Activated T-helper 17 cell treated with anti-CD3 and anti-CD28 coated beads, Interleukin-2, amount 50 U/mL, for 72 hours (primary cell): ENCODE results near the gene NUP214. TPM values are rescaled to one million over a fixed set of nuclear protein-coding genes. Genes with fewer than 3 reads are reported as not detected.
"Not testable (repeated sequence)": the region's sequence is repeated elsewhere in the genome, so short reads cannot be mapped to it uniquely, and the experiment has no call there.

Experiments used
- ATAC-seq: fragments of 150-1000 bp; cut with Tn5 transposase; replicated peaks from 2 replicates; pipeline ENCODE4 v1.10.0; 2021; ENCODE audit warnings: mild to moderate bottlenecking, moderate library complexity
- H3K27ac Mint-ChIP-seq: one replicate; pipeline ENCODE4 v1.8.0; 2022; ENCODE audit warnings: mixed read lengths
- H3K27me3 Mint-ChIP-seq: one replicate; pipeline ENCODE4 v1.8.0; 2022; ENCODE audit warnings: mixed read lengths
- H3K36me3 Mint-ChIP-seq: one replicate; pipeline ENCODE4 v1.8.0; 2022; ENCODE audit warnings: low read depth, mild to moderate bottlenecking, mixed read lengths
- H3K4me1 Mint-ChIP-seq: one replicate; pipeline ENCODE4 v1.8.0; 2022; ENCODE audit warnings: mixed read lengths
- H3K4me3 Mint-ChIP-seq: one replicate; pipeline ENCODE4 v1.8.0; 2022; ENCODE audit warnings: mild to moderate bottlenecking, mixed read lengths
- H3K9me3 Mint-ChIP-seq: one replicate; pipeline ENCODE4 v1.8.0; 2022; ENCODE audit warnings: mixed read lengths
- total RNA-seq, 2 donors: library from RNA; stranded (reverse); gene quantifications; one replicate each; pipeline ENCODE4 v1.2.3, GENCODE V29; 2022

NUP214 gene
- total RNA-seq, 2 donors from 2014 or later, result 63.8 to 71.8 TPM

GRCh38 chr9:131262327-131263032 is 137.1 kb downstream of the NUP214 start:
- H3K27ac Mint-ChIP-seq, result peak overlapping the region; percentile 32
- H3K9me3 Mint-ChIP-seq, result no peaks in the 10 kb centered on the region
- H3K36me3 Mint-ChIP-seq, result peaks cover 77% of the 10 kb centered on the region
- H3K4me1 Mint-ChIP-seq, result peaks cover 17% of the 10 kb centered on the region
- no peak for ATAC-seq
- no peaks in the 10 kb centered on the region for H3K27me3 Mint-ChIP-seq
- H3K4me3 Mint-ChIP-seq, result peak overlapping the region; percentile 94

GRCh38 chr9:131263033-131263343 is 137.6 kb downstream of the NUP214 start:
- Mint-ChIP-seq H3K4me3 (peak overlapping the region; percentile 94), H3K4me1 (peaks cover 17% of the 10 kb centered on the region), H3K27ac (peak overlapping the region; percentile 32), H3K36me3 (peaks cover 72% of the 10 kb centered on the region)
- H3K9me3 Mint-ChIP-seq, H3K27me3 Mint-ChIP-seq, ATAC-seq: not testable (repeated sequence)

GRCh38 chr9:131263701-131264100 is 138.3 kb downstream of the NUP214 start:
- no peak for ATAC-seq
- Mint-ChIP-seq H3K27me3 (no peaks in the 10 kb centered on the region), H3K9me3 (no peaks in the 10 kb centered on the region), H3K4me3 (peak overlapping the region; percentile 94), H3K27ac (peak overlapping the region; percentile 83), H3K4me1 (peaks cover 17% of the 10 kb centered on the region), H3K36me3 (peaks cover 69% of the 10 kb centered on the region)

- Mint-ChIP-seq H3K9me3 (no peaks in the 10 kb centered on the region), H3K4me3 (peak overlapping the region; percentile 94), H3K27ac (peak overlapping the region; percentile 83), H3K36me3 (peaks cover 69% of the 10 kb centered on the region), H3K4me1 (peaks cover 17% of the 10 kb centered on the region), H3K27me3 (no peaks in the 10 kb centered on the region)
- ATAC-seq, result no peak
Measured at GRCh38 chr9:131264231-131264630, 138.8 kb downstream of the NUP214 start.

GRCh38 chr9:131266266-131267229 is 141.2 kb downstream of the NUP214 start:
- peaks cover 31% of the 10 kb centered on the region for H3K4me1 Mint-ChIP-seq
- peak overlapping the region; percentile 94 for H3K4me3 Mint-ChIP-seq
- ATAC-seq, result peak; percentile 41
- peaks cover 62% of the 10 kb centered on the region for H3K36me3 Mint-ChIP-seq
- no peaks in the 10 kb centered on the region for H3K27me3 Mint-ChIP-seq
- peak overlapping the region; percentile 94 for H3K27ac Mint-ChIP-seq
- no peaks in the 10 kb centered on the region for H3K9me3 Mint-ChIP-seq

GRCh38 chr9:131270171-131271015 is 145.0 kb downstream of the NUP214 start:
- peak overlapping the region; percentile 94 for H3K4me3 Mint-ChIP-seq
- H3K27me3 Mint-ChIP-seq, result no peaks in the 10 kb centered on the region
- peak overlapping the region; percentile 93 for H3K27ac Mint-ChIP-seq
- H3K9me3 Mint-ChIP-seq, result no peaks in the 10 kb centered on the region
- peaks cover 62% of the 10 kb centered on the region for H3K36me3 Mint-ChIP-seq
- peaks cover 30% of the 10 kb centered on the region for H3K4me1 Mint-ChIP-seq
- ATAC-seq, result peak; percentile 43

GRCh38 chr9:131271016-131271273 is 145.6 kb downstream of the NUP214 start:
- H3K36me3 Mint-ChIP-seq, result peaks cover 67% of the 10 kb centered on the region
- peaks cover 29% of the 10 kb centered on the region for H3K4me1 Mint-ChIP-seq
- peak overlapping the region; percentile 94 for H3K4me3 Mint-ChIP-seq
- not testable (repeated sequence) for ATAC-seq, H3K27me3 Mint-ChIP-seq, H3K9me3 Mint-ChIP-seq
- H3K27ac Mint-ChIP-seq, result peak overlapping the region; percentile 93

GRCh38 chr9:131271506-131271931 is 146.1 kb downstream of the NUP214 start:
- no peak for ATAC-seq
- H3K27me3 Mint-ChIP-seq, result no peaks in the 10 kb centered on the region
- H3K4me1 Mint-ChIP-seq, result peaks cover 23% of the 10 kb centered on the region
- peak overlapping the region; percentile 93 for H3K27ac Mint-ChIP-seq
- H3K9me3 Mint-ChIP-seq, result no peaks in the 10 kb centered on the region
- H3K36me3 Mint-ChIP-seq, result peaks cover 67% of the 10 kb centered on the region
- H3K4me3 Mint-ChIP-seq, result peak overlapping the region; percentile 94

- peaks cover 20% of the 10 kb centered on the region for H3K4me1 Mint-ChIP-seq
Measured at GRCh38 chr9:131272212-131272611, 146.8 kb downstream of the NUP214 start.

GRCh38 chr9:131273146-131273855 is 147.9 kb downstream of the NUP214 start:
- Mint-ChIP-seq H3K36me3 (peaks cover 65% of the 10 kb centered on the region), H3K4me3 (peak overlapping the region; percentile 94), H3K27ac (peak overlapping the region; percentile 93)

More at GRCh38 chr9:131272212-131272611, 146.8 kb downstream of the NUP214 start:
- Mint-ChIP-seq H3K36me3 (peaks cover 65% of the 10 kb centered on the region), H3K27me3 (no peaks in the 10 kb centered on the region), H3K9me3 (no peaks in the 10 kb centered on the region), H3K27ac (peak overlapping the region; percentile 93), H3K4me3 (peak overlapping the region; percentile 94)
- ATAC-seq, result no peak

GRCh38 chr9:131273856-131274673 is 148.7 kb downstream of the NUP214 start:
- H3K4me1 Mint-ChIP-seq, result peaks cover 20% of the 10 kb centered on the region

More at GRCh38 chr9:131273146-131273855, 147.9 kb downstream of the NUP214 start:
- H3K27me3 Mint-ChIP-seq, result no peaks in the 10 kb centered on the region
- no peaks in the 10 kb centered on the region for H3K9me3 Mint-ChIP-seq
- peaks cover 20% of the 10 kb centered on the region for H3K4me1 Mint-ChIP-seq
- no peak for ATAC-seq

GRCh38 chr9:131274674-131275331 is 149.4 kb downstream of the NUP214 start:
- H3K9me3 Mint-ChIP-seq, result no peaks in the 10 kb centered on the region
- ATAC-seq, result peak; percentile 38
- peak overlapping the region; percentile 93 for H3K27ac Mint-ChIP-seq
- H3K36me3 Mint-ChIP-seq, result peaks cover 65% of the 10 kb centered on the region
- H3K4me1 Mint-ChIP-seq, result peaks cover 20% of the 10 kb centered on the region
- no peaks in the 10 kb centered on the region for H3K27me3 Mint-ChIP-seq
- H3K4me3 Mint-ChIP-seq, result peak overlapping the region; percentile 94

More at GRCh38 chr9:131273856-131274673, 148.7 kb downstream of the NUP214 start:
- Mint-ChIP-seq H3K27ac (peak overlapping the region; percentile 93), H3K27me3 (no peaks in the 10 kb centered on the region), H3K36me3 (peaks cover 65% of the 10 kb centered on the region), H3K4me3 (peak overlapping the region; percentile 94), H3K9me3 (no peaks in the 10 kb centered on the region)
- peak; percentile 3 for ATAC-seq
